Left kidney (tissue), 2 donors: ENCODE data around the gene PSMG4. TPM values are rescaled to one million over a fixed set of nuclear protein-coding genes. Genes with fewer than 3 reads are reported as not detected.

Source experiments
- DNase-seq: peaks from one replicate; pipeline ENCODE4 v3.0.0-alpha.2; 2013
- polyA plus RNA-seq: library from polyadenylated mRNA; unstranded; fragments of 120-200 nt; gene quantifications from one replicate; pipeline ENCODE4 v1.2.1, GENCODE V29; 2013; ENCODE audit not compliant: insufficient read length

PSMG4 gene
- polyA plus RNA-seq, 1 donor, result 21.7 TPM

DNA sequence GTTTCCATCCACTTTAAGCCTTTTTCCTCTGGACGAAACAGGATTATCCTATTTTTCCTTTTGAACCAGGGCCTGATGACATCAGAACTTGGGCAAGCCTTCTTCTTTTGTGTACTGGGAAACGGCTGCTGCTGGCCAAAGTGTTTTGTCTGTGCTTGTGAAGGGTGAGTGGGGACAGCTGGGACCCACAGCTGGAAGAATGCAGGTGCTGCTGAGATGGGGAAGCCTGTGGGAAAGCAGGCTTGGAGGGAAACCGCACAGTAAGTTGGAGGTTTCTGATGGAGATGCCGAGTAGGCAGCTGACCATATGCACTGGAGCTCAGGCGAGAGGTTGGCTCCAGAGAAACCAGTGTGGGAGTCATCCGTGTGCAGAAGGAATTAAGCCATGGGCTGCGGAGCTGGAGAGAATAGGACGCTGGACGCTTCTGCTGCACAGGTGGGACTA is 8.5 kb upstream of the PSMG4 start:
- no peak for DNase-seq

DNA sequence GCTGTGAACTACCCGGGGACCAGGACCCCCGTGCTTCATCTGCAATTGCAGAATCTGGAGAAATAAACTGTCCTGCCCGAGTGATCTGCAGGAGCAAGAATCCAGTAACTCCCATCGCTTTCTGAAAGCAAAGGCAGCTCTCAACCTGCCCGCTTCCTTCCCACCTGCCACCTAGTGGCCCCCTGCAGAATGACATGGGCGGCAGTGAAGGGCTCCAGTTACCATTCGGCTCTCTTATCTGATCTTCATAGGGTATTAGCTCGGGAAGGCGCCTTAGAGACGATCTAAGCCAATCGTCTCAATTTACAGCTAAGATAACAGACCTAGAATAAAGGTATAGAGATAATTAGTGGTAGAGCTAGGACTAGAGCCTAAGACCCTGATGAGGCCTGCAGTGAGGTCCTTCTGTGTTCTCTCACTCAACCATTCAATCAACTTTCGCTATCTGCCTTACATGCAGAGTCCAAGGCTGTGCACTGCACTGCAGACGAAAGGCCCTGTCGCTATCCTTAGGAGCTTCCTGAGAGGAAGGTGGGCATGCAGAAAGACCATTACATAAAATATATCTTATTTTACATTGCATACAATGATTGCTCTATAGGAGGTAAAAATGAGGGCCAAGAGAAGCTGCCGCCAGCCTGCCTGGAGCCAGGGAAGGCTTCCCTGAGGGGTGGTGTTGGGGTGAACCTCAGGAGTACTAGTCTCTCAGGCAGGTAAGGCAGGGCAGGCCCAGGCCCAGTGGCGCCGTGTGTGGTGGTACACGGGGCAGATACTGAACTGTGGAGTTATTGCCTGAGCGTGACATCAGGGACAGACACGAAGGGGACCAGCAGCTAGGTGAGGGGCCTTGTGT is 7.1 kb upstream of the PSMG4 start:
- peak; percentile 84 for DNase-seq

DNA sequence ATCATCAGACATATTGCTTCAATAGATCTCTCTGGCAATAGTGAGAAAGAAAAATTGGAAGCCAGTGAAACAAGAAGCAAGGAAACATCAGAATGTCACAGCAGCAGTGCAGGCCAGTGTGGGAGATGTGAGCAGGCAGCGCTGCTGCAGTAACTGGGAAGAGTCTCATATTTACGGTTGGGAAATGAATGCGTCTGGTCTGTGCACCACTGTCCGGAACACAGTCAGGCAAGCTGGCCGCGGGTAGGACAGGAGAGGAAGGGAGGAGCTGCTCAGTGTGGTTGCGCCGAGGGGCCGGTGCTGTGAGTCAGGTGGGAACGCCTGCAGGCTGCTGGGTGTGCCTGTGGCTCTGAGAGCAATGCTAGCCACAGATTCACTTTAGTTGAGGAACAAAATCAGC is 6.4 kb upstream of the PSMG4 start:
- DNase-seq, result no peak

DNA sequence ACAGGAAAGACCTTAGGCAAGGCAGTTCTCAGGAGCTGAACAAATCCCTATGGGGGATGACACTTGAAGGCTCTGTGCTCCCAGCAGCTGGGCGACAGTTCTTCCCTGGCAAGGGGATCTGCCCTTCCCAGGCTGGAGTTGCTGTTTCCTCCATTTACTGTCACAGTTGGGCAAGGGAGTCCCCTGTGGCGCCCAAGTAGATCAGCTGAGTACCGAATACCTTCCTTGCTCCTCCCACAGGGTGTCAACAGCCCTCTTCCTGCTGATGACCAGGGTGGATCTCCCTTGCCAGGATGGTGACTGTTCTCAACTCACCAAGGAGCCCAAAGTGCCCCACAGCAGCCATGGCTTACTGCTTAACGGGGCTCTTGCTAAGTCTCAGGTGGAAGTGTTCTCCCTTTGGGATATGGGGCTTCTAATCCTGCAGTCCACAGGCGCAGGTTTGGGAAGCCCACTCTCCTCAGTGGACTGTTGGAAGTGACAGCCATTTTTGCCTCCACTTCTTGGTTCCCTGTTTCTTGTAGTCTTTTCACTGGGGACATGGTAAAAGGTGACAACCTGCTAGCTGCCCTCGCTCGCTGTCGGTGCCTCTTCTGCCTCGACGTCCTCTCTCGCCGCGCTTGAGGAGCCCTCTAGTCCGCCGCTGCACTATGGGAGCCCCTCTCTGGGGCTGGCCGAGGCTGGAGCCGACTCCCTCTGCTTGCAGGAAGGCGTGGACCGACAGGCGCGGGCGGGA is 5.7 kb upstream of the PSMG4 start:
- DNase-seq, result no peak

DNA sequence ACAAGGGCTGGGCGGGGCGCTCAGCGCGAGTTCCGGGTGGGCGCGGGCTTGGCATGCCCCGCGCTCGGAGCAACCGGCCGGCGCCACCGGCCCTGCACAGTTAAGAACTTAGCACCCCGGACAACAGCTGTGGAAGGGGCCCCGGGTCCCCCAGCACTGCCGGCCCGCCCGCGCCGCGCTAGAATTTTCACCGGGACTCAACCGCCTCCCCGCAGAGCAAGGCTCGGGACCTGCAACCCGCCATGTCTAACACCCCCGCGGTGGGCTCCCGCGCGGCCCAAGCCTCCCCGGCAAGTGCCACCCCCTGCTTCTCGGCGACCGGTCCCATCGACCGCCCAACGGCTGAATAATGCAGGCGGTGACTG is 5.2 kb upstream of the PSMG4 start:
- no peak for DNase-seq

DNA sequence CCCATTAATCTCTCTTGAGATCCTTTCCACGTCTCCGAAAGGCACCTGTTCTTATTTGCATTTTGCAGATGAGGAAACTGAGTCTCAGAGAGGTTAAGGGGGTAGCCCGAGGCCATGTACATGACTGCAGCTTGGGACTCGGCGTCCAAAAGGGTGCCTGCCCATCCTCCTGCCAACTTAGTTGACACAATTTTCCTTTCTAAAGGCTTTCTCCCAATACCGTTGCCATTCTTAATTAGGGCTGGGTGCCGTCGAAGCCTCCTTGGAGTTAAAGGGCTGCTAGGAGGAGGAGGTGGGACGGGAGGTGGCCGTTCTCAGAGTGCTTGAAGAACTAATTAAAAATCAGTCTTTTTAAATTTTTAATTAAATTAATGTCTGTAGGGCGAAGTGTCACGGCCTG is 546 bp upstream of the PSMG4 start:
- no peak for DNase-seq

DNA sequence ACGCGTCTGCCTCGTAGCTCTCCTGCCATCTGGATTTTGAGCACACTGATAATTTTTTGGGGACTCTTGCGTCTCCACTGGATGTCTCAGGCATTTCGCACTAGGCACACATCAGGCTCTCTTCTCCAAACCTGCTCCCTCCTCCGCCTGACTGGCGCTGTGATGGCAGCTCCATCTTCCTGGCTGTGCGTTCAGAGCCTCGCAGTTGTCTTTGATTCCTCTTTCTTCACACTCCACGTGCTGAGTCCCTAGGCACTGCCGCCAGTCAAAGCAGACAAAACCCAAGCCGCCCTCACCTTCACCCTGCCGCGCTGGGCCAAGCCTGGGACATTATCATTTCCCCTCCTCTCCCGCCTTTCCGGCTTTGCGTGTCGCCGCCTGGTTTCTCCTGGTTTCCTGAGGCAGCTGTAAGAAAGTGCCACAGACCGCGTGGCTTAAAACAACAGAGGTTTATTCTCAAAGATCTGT is 778 bp downstream of the PSMG4 start:
- no peak for DNase-seq

DNA sequence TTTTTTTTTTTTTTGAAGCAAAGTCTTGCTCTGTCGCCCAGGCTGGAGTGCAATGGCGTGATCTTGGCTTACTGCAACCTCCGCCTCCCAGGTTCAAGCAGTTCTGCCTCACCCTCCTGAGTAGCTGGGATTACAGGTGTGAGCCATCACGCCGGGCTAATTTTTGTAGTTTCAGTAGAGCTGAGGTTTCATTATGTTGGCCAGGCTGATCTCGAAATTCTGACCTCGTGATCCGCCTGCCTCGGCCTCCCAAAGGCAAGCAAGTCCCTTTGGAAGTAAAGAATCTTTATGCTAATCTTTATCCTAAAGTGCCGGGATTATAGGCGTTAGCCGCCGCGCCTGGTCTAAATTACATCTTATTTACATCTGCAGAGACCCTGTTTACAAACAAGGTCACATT is 1.5 kb downstream of the PSMG4 start:
- DNase-seq, result no peak

DNA sequence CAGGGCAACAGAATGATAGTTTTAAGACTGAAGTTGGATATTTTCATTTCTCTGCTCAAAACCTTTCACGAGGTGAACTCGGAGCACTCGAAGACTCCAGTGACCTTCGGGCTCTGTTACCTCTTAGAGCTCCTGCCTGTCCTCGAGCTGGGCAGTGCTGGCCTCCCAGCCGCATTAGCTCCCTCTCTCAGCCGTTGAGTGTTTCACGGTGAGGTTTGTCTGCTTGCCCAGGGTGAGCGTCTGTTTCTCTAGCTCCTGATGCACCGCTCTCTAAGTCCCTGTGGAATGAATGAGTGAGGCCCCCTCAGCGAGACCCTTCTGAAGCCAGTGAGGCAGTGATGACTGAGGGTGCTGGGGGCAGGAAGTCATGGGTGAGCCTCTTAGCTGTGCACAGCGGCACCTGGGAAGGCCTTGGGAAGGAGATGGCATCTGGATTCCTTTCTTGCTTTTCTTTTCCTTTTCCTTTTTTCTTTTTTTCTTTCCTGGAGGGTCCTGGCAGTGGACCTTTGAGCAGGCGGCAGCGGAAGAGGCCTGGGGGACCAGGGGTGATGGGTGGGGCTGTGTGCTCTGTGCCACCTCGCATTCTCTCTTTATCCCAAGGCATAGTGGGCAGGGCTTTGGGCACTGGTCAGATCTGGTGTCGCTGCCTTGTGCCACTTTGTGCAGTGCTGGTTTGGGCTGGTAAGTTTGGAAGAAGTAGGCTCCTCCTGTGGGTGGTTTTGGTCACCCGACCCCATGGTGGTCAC is 2.2 kb downstream of the PSMG4 start:
- DNase-seq, result no peak

DNA sequence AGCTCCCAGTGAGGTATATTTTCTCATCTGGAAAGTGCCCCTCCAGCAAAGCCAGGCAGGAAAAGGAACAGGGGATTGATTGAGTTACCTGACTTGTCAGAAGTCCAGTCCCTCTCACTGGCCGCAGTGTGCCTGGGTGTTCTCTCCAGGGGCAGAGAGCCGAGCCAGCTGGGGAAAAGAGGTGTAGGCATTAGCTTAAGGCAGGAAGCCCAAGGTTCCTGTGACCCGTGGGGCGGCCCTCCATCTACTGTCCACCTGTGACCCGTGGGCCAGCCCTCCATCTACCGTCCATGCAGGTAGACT is 2.7 kb downstream of the PSMG4 start:
- DNase-seq, result no peak

DNA sequence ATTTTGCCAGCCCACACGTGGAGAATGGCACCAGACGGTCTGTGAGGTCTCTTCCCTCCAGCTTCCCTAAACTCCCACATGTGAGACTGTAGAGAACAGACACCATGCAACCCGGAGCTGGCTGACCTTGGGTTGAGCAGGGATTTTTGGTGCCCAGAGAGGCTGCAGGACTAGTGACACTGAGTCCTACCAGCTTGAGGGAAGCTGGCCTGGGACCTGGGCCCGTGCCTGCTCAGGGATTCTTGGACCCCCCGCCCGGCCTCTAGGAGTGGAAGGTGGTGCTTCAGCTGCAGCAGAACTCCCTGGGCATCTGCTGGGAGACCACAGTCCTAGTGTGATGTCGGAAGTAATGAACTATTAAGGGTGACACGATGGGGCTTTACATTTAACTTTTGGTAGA is 3.2 kb downstream of the PSMG4 start:
- DNase-seq, result no peak

DNA sequence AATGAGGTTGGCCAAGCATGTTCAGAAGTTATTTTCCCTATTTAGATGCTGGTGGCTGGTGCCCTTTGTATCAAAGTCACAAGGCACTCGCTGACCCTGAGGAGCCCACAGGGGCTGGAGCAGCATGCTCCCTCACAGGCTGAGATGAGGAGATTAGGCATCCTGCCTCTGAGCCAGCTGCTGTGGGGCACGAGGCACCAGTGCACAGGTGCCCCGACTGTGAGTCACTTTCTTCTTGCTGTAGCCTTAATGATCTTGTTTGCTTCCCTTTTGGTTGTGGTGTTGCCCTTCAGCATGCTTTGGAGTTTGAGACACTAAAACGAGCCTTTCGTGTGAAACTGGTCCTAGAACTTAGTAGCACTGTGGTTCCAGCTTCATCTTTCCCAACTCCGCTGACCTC is 4.3 kb downstream of the PSMG4 start:
- no peak for DNase-seq

DNA sequence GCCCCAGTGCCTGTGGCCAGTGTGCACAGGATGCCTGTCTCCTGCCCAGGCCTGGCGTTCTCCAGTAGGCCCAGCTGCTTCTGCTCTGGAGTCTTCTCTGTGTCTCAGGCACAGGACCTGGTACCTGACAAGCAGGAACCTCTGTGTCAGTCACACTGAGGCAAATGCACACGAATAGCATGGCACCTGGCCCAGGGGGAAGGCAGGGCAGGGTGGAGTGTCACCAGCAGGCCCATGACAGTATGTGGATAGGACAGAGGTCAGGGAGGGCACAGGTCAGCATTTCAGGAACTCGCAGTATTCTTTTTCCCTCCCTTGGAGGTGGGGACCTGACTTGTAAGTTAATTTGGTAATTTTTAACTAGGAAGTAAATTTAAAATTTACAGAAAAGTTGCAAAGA is 5.6 kb downstream of the PSMG4 start:
- DNase-seq, result no peak

DNA sequence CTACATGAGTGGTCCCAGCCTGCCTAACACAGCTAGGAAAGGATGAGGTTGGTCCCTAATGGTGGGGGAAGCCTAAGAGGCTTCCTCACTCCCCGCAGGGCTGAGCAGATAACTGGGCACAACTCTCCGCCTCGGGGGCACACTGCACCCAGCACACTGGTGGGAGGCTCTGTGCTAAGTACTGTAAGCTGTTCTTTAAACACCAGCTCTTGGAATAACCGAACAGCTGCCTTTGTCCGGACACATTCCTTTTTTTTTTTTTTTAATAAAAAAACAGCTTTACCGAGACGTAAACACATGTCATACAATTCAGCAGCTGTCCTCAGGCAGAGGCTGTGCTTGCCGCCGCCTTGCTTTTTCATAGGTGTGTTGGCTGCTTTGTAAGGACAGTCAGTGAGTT is 6.9 kb downstream of the PSMG4 start:
- DNase-seq, result no peak

DNA sequence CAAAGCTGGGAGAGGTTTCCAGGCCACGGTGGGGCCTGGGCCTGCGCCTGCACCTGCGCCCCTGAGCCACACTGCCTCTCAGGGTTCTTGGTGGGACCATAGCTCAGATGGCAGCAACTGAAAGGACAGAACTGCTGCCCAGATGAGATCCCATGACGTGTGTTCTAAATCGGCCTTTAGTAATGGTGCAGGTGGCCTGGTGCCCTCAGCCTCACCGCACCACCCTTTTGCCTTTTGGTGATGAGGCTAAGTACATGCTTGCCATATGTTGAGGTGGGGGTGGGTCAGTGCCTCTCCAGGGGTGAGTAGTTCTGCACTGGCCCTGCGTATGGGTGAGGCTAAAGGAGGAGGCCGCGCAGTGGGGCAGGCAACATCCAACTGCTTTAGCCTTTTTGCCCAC is 7.4 kb downstream of the PSMG4 start:
- no peak for DNase-seq

DNA sequence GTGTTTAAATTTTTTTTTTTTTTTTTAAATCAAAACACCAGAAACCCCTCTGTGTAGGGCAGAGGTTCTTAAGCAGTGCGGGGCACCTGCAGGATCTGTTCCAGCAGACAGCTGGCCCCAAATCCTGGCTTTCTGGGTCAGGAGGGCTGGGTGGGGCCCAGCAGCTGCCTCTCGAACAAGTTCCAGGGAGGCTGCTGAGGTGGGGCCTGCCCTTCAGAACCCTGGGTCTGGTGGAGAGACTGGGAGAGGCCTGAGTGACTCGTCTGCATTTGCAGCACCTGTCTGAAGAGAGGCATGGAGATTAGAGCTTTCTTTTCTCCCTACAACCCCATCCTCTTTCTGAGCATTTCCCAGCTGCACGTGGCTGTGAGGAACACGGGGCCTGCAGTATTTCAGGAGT is 8.4 kb downstream of the PSMG4 start:
- DNase-seq, result no peak

DNA sequence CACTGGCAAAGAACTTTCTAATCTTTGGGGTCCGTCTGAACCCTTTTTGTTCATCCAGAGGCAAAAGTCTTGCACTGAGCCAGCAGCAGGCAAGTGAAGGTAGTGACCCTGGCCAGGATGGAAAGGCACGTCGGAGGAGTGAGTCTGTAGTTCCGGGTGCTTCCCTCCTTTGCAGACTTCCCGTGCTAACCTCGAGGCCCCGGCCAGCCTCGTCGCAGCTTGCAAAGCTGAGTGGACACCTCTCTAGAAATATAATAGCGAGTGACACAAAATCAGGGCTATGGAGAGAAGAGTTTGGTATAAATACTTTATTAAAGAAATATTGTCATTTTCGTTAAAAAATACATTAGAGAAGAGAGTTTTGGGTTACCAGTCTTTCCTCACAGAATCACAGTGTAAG is 9.9 kb downstream of the PSMG4 start:
- no peak for DNase-seq

DNA sequence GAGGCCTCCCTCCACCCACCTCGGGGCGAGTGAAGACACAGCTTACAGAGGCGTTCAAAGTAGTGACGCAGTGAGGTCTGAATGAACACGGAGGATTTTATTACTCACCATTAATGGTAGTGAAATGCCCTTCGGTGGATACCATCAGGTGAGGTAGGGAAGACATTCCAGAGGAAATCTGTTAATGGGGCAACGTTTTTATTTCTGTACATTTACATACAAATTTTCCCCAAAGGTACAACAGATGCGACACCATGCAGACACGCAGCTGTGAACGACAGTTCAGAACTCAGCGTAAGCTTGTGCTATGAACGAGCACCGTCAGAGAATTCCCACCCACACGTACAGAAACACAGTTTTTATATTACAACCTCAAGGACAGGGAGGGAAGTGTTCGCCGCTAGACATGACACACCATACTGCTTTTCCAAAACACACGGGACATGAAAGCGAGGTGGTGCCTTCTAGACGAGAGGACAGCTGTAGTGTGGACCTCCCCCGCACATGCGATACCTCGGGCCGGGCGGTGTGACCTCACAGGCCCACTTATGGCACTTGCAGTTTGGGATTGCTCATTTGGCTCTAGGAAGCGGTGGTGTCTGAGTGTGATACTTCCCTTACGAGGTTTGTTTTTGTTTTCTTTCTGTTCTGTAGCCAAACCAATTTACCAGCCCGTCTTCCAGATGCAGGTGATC is 10.7 kb downstream of the PSMG4 start:
- no peak for DNase-seq

DNA sequence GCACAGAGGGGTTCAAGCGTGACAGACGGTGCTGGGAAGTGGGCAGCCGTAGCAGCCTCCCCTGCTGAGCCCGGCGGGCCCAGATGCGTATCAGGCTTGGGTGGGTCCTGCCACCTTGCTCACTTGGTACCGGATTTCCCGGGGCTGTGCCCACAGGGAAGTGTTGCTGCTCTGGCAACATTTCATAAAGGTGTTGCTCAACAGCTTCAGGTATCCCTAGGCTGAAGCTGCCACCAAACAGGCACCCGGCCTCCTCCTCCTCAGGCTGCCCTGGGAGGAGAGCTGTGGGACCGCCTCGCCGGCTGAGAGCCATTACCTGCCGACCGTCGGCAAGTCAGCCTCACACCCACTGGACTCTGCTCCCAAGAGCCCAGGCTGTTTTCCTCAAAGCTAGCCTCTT is 11.5 kb downstream of the PSMG4 start:
- no peak for DNase-seq

DNA sequence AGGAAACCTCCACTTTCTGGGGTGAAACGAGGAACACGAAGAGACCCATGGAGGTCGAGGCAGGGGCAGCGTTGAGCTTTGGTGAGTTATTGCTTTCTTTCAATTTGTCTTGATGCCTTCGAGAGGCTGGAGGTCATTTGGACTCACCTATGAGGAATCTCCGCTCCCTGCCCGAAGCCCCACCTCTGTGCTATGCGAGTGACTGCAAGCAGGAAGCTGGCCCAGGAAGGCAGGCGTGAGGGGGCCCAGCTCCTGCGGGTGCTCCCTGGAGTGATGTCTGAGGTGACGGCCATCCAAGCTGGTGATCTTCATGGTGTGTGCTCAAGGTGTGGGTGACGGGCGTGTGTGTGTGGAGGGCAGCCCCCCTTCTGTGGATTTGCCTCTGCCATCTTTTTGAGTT is 13.0 kb downstream of the PSMG4 start:
- DNase-seq, result no peak

DNA sequence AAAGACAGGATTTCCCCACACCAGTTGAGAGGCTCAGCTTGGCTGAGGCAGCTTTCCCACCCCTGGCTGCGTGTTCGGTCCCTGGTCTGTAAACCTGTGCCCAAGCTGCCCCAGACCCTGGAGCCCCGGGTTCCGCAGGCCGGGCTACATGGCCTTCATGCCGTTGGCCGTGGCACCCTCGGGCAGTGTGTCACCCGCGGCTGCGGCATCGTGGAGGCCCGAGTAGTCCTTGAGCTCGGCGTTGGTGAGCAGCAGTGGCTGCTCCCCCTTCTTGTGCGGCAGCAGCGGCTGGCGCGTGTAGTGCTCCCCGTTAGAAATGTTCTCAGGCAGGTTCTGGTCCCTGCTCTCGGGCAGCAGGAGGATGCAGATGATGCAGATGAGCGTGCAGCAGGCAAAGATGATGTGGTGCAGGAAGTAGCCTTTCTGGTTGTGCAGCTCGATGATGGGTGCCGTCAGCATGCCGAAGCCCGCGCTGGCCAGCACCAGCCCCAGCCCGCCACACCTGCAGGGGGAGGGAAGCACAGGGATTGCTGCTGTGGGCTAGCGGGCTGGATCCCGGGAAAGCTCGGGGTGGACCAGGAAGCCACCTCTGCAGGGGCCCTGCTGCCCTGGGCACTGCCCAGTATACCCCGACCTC is 14.3 kb downstream of the PSMG4 start:
- DNase-seq, result no peak
